K562 treated with DMSO at 1 percent for 24 hours (cell line): ENCODE results near the gene KBTBD2. TPM values are rescaled to one million over a fixed set of nuclear protein-coding genes. Genes with fewer than 3 reads are reported as not detected.

Experiments used
- total RNA-seq: library from RNA; unstranded; fragments of 300-600 nt; gene quantifications from 2 replicates; pipeline ENCODE4 v1.2.3, GENCODE V29; 2022; ENCODE audit warnings: low read depth; ENCODE audit not compliant: insufficient read depth

Gene KBTBD2
- 20.6 and 24.0 TPM in 2 replicates for total RNA-seq

GRCh38 chr7:32891043-32891799, at the start of gene KBTBD2:
KBTBD2 (minus strand) TSS chr7:32891760; CDS start chr7:32879604, 12,156 bp downstream.

Other genes starting within 250 kb of the KBTBD2 start
- 49.9 and 53.2 TPM in 2 replicates for gene FKBP9, start 65.7 kb upstream of the KBTBD2 start, total RNA-seq
- 13.9 and 19.8 TPM in 2 replicates for gene NT5C3A, start 171.0 kb upstream of the KBTBD2 start, total RNA-seq
- gene RP9, start 217.6 kb upstream of the KBTBD2 start, total RNA-seq, result 23.3 and 24.6 TPM in 2 replicates
- 3.1 and 3.3 TPM in 2 replicates for gene BBS9, start 237.8 kb upstream of the KBTBD2 start, total RNA-seq